ENCODE data around the gene STOX1.
"Not testable (repeated sequence)": the region's sequence is repeated elsewhere in the genome, so short reads cannot be mapped to it uniquely, and the experiment has no call there.

The STOX1 gene

GRCh38 chr10:68857005-68857404 lies 29.7 kb downstream of the STOX1 start:
- 88 to 94% methylated on average over 2 of the region's 2 CpGs for WGBS, 2 experiments

GRCh38 chr10:68861253-68861652 lies 33.9 kb downstream of the STOX1 start:
- H3K4me3 ChIP-seq (ENCODE audit: insufficient read depth, low read depth, low read length) = no peak overlapping the region
- peaks cover 15% of the 10 kb centered on the region for H3K36me3 ChIP-seq (ENCODE audit: control insufficient read depth, insufficient read depth, low read length)
- H3K27me3 ChIP-seq (ENCODE audit: control insufficient read depth, insufficient read depth, low read length, poor library complexity, severe bottlenecking) = no peaks in the 10 kb centered on the region
- WGBS, 2 experiments = 97% methylated on average over 5 of the region's 5 CpGs
- H3K27ac ChIP-seq (ENCODE audit: insufficient read depth, low read depth, low read length, poor library complexity, severe bottlenecking) = no peak overlapping the region
- H3K9me3 ChIP-seq (ENCODE audit: control insufficient read depth, low read length) = peaks cover 5% of the 10 kb centered on the region
- no peaks in the 10 kb centered on the region for H3K4me1 ChIP-seq (ENCODE audit: control insufficient read depth, insufficient read depth, low read length)

More at GRCh38 chr10:68857005-68857404, 29.7 kb downstream of the STOX1 start:
- Histone ChIP-seq H3K9me3 (ENCODE audit: control insufficient read depth, low read length) (peaks cover 5% of the 10 kb centered on the region), H3K27me3 (ENCODE audit: control insufficient read depth, insufficient read depth, low read length, poor library complexity, severe bottlenecking) (no peaks in the 10 kb centered on the region), H3K4me1 (ENCODE audit: control insufficient read depth, insufficient read depth, low read length) (no peaks in the 10 kb centered on the region), H3K27ac (ENCODE audit: insufficient read depth, low read depth, low read length, poor library complexity, severe bottlenecking) (no peak overlapping the region), H3K4me3 (ENCODE audit: insufficient read depth, low read depth, low read length) (no peak overlapping the region), H3K36me3 (ENCODE audit: control insufficient read depth, insufficient read depth, low read length) (peaks cover 15% of the 10 kb centered on the region)

GRCh38 chr10:68864611-68865010 lies 37.3 kb downstream of the STOX1 start:
- H3K4me1 ChIP-seq (ENCODE audit: control insufficient read depth, insufficient read depth, low read length) = peaks cover 6% of the 10 kb centered on the region
- WGBS, 2 experiments = 94 to 100% methylated on average over 1 of the region's 1 CpG
- no peak overlapping the region for H3K27ac ChIP-seq (ENCODE audit: insufficient read depth, low read depth, low read length, poor library complexity, severe bottlenecking)
- peaks cover 18% of the 10 kb centered on the region for H3K36me3 ChIP-seq (ENCODE audit: control insufficient read depth, insufficient read depth, low read length)
- H3K27me3 ChIP-seq (ENCODE audit: control insufficient read depth, insufficient read depth, low read length, poor library complexity, severe bottlenecking) = no peaks in the 10 kb centered on the region
- H3K4me3 ChIP-seq (ENCODE audit: insufficient read depth, low read depth, low read length) = no peak overlapping the region
- H3K9me3 ChIP-seq (ENCODE audit: control insufficient read depth, low read length) = peaks cover 5% of the 10 kb centered on the region

GRCh38 chr10:68868173-68868572 lies 40.8 kb downstream of the STOX1 start:
- WGBS, 2 experiments = 96 to 97% methylated on average over 8 of the region's 8 CpGs
- H3K9me3 ChIP-seq (ENCODE audit: control insufficient read depth, low read length); H3K4me3 ChIP-seq (ENCODE audit: insufficient read depth, low read depth, low read length); H3K27ac ChIP-seq (ENCODE audit: insufficient read depth, low read depth, low read length, poor library complexity, severe bottlenecking); H3K36me3 ChIP-seq (ENCODE audit: control insufficient read depth, insufficient read depth, low read length); H3K27me3 ChIP-seq (ENCODE audit: control insufficient read depth, insufficient read depth, low read length, poor library complexity, severe bottlenecking): not testable (repeated sequence)
- H3K4me1 ChIP-seq (ENCODE audit: control insufficient read depth, insufficient read depth, low read length) = peaks cover 33% of the 10 kb centered on the region

- Histone ChIP-seq H3K9me3 (ENCODE audit: control insufficient read depth, low read length) (no peaks in the 10 kb centered on the region), H3K27ac (ENCODE audit: insufficient read depth, low read depth, low read length, poor library complexity, severe bottlenecking) (no peak overlapping the region), H3K4me1 (ENCODE audit: control insufficient read depth, insufficient read depth, low read length) (peaks cover 33% of the 10 kb centered on the region), H3K27me3 (ENCODE audit: control insufficient read depth, insufficient read depth, low read length, poor library complexity, severe bottlenecking) (no peaks in the 10 kb centered on the region), H3K4me3 (ENCODE audit: insufficient read depth, low read depth, low read length) (no peak overlapping the region), H3K36me3 (ENCODE audit: control insufficient read depth, insufficient read depth, low read length) (peaks cover 8% of the 10 kb centered on the region)
- WGBS, 2 experiments = 47 to 51% methylated on average over 2 of the region's 2 CpGs
These were observed 42.3 kb downstream of the STOX1 start for GRCh38 chr10:68869623-68870022.

GRCh38 chr10:68870061-68870460 lies 42.7 kb downstream of the STOX1 start:
- Histone ChIP-seq H3K27ac (ENCODE audit: insufficient read depth, low read depth, low read length, poor library complexity, severe bottlenecking) (peak overlapping the region; percentile 93), H3K27me3 (ENCODE audit: control insufficient read depth, insufficient read depth, low read length, poor library complexity, severe bottlenecking) (no peaks in the 10 kb centered on the region), H3K9me3 (ENCODE audit: control insufficient read depth, low read length) (no peaks in the 10 kb centered on the region), H3K36me3 (ENCODE audit: control insufficient read depth, insufficient read depth, low read length) (peaks cover 8% of the 10 kb centered on the region), H3K4me3 (ENCODE audit: insufficient read depth, low read depth, low read length) (no peak overlapping the region), H3K4me1 (ENCODE audit: control insufficient read depth, insufficient read depth, low read length) (peaks cover 33% of the 10 kb centered on the region)
- WGBS, 2 experiments = 72 to 78% methylated on average over 2 of the region's 2 CpGs

GRCh38 chr10:68870545-68871104 lies 43.3 kb downstream of the STOX1 start:
- 58 to 62% methylated on average over 3 of the region's 3 CpGs for WGBS, 2 experiments
- peak overlapping the region; percentile 93 for H3K27ac ChIP-seq (ENCODE audit: insufficient read depth, low read depth, low read length, poor library complexity, severe bottlenecking)
- peaks cover 8% of the 10 kb centered on the region for H3K36me3 ChIP-seq (ENCODE audit: control insufficient read depth, insufficient read depth, low read length)
- no peak overlapping the region for H3K4me3 ChIP-seq (ENCODE audit: insufficient read depth, low read depth, low read length)
- H3K4me1 ChIP-seq (ENCODE audit: control insufficient read depth, insufficient read depth, low read length) = peaks cover 35% of the 10 kb centered on the region
- no peaks in the 10 kb centered on the region for H3K9me3 ChIP-seq (ENCODE audit: control insufficient read depth, low read length)
- H3K27me3 ChIP-seq (ENCODE audit: control insufficient read depth, insufficient read depth, low read length, poor library complexity, severe bottlenecking) = no peaks in the 10 kb centered on the region

- Histone ChIP-seq H3K36me3 (ENCODE audit: control insufficient read depth, insufficient read depth, low read length) (peaks cover 8% of the 10 kb centered on the region), H3K27ac (ENCODE audit: insufficient read depth, low read depth, low read length, poor library complexity, severe bottlenecking) (peak overlapping the region; percentile 93), H3K9me3 (ENCODE audit: control insufficient read depth, low read length) (no peaks in the 10 kb centered on the region), H3K4me1 (ENCODE audit: control insufficient read depth, insufficient read depth, low read length) (peaks cover 36% of the 10 kb centered on the region), H3K27me3 (ENCODE audit: control insufficient read depth, insufficient read depth, low read length, poor library complexity, severe bottlenecking) (no peaks in the 10 kb centered on the region), H3K4me3 (ENCODE audit: insufficient read depth, low read depth, low read length) (peak overlapping the region; percentile 11)
- 2 to 5% methylated on average over 6 of the region's 6 CpGs for WGBS, 2 experiments
These were observed 43.9 kb downstream of the STOX1 start for GRCh38 chr10:68871105-68871711.

- H3K27ac ChIP-seq (ENCODE audit: insufficient read depth, low read depth, low read length, poor library complexity, severe bottlenecking) = peak overlapping the region; percentile 93
- H3K27me3 ChIP-seq (ENCODE audit: control insufficient read depth, insufficient read depth, low read length, poor library complexity, severe bottlenecking) = no peaks in the 10 kb centered on the region
- no peak overlapping the region for H3K4me3 ChIP-seq (ENCODE audit: insufficient read depth, low read depth, low read length)
- WGBS, 2 experiments = 11 to 14% methylated on average over 3 to 4 of the region's 5 CpGs
- peaks cover 41% of the 10 kb centered on the region for H3K4me1 ChIP-seq (ENCODE audit: control insufficient read depth, insufficient read depth, low read length)
- H3K36me3 ChIP-seq (ENCODE audit: control insufficient read depth, insufficient read depth, low read length) = peaks cover 8% of the 10 kb centered on the region
- H3K9me3 ChIP-seq (ENCODE audit: control insufficient read depth, low read length) = no peaks in the 10 kb centered on the region
These were observed 44.5 kb downstream of the STOX1 start for GRCh38 chr10:68871731-68872342.

- Histone ChIP-seq H3K4me1 (ENCODE audit: control insufficient read depth, insufficient read depth, low read length) (peaks cover 45% of the 10 kb centered on the region), H3K36me3 (ENCODE audit: control insufficient read depth, insufficient read depth, low read length) (no peaks in the 10 kb centered on the region), H3K4me3 (ENCODE audit: insufficient read depth, low read depth, low read length) (no peak overlapping the region), H3K9me3 (ENCODE audit: control insufficient read depth, low read length) (no peaks in the 10 kb centered on the region), H3K27ac (ENCODE audit: insufficient read depth, low read depth, low read length, poor library complexity, severe bottlenecking) (peak overlapping the region; percentile 85), H3K27me3 (ENCODE audit: control insufficient read depth, insufficient read depth, low read length, poor library complexity, severe bottlenecking) (no peaks in the 10 kb centered on the region)
- 78 to 80% methylated on average over 15 of the region's 15 CpGs for WGBS, 2 experiments
These were observed 49.2 kb downstream of the STOX1 start for GRCh38 chr10:68876246-68877138.

Data from ectodermal cell (in vitro differentiated cells).